ENCODE data around the gene HIKESHI.

DNA sequence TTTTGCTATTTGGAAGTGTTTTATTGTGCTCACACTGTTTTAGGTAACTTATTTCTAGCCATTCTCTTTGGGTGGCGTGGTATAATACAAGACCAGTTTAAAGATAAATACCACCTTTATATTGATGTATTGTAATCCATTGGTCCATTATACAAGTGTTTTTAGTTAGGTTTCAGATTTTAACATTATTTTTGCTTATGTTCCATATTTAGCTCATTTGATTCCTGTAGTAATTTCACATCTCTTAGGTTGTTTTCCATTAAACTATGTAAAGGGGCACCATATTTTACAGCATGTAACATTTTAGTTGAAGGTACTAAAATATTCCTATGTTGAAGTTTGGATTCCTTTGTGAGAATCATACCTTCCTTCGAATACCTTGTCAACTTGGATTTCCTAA, 37.4 kb upstream of the HIKESHI start:
- TF ChIP-seq, protein P1, sequence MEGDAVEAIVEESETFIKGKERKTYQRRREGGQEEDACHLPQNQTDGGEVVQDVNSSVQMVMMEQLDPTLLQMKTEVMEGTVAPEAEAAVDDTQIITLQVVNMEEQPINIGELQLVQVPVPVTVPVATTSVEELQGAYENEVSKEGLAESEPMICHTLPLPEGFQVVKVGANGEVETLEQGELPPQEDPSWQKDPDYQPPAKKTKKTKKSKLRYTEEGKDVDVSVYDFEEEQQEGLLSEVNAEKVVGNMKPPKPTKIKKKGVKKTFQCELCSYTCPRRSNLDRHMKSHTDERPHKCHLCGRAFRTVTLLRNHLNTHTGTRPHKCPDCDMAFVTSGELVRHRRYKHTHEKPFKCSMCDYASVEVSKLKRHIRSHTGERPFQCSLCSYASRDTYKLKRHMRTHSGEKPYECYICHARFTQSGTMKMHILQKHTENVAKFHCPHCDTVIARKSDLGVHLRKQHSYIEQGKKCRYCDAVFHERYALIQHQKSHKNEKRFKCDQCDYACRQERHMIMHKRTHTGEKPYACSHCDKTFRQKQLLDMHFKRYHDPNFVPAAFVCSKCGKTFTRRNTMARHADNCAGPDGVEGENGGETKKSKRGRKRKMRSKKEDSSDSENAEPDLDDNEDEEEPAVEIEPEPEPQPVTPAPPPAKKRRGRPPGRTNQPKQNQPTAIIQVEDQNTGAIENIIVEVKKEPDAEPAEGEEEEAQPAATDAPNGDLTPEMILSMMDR (conservative IDR thresholded peaks at IDR 0.05; ENCODE audit: low read length), result no peak
- TF ChIP-seq EZH2phosphoT487 (IDR thresholded peaks at IDR 0.05; ENCODE audit: borderline replicate concordance, low read depth, low read length), result no peak

All from OCI-LY7 (cell line).